Esophagus muscularis mucosa (tissue), 4 donors: ENCODE results near the gene CCDC24.

ENCODE experiments used
- EP300 ChIP-seq: sonication (generic); formaldehyde crosslinking; IDR thresholded peaks from one replicate; pipeline ENCODE4 v1.6.1; 2017; ENCODE audit warnings: antibody characterized with exemption
- POLR2A ChIP-seq: fragments of 450-650 bp; IDR thresholded peaks from one replicate; pipeline ENCODE4 v1.6.1; 2017; ENCODE audit warnings: antibody characterized with exemption, moderate library complexity, mild to moderate bottlenecking, low read depth
- TF ChIP-seq, protein P1 (sequence below), 3 experiments: fragments of 200-600 bp in 2 of 3; fragments of 450-650 bp in 1 of 3; sonication (generic) in 2 of 3; IDR thresholded peaks; one replicate each; pipeline ENCODE4 v1.5.1; 2017 to 2019; ENCODE audit warnings: antibody characterized with exemption in 3 of 3, mild to moderate bottlenecking in 2 of 3, moderate library complexity in 1 of 3

DNA sequence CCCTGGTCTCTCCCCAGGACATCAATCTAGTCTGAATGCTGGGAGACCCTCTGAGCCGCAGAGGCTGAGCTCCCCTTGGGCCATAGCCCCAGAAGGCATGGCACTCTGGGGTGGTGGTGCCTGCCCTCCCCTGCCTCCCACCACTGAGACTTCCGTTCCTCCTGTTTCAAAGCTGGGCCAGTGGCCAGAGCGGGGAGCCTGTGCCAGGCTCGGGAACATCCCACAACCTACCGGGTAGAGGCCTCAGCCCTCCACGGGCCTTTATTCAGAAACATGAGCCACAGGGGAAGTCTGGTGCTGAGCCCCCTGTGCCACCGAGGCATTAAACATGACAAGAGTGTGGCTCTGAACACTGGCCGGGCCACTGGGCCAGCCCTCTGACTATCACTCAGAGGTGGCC, 8.1 kb downstream of the CCDC24 start:
- TF ChIP-seq POLR2A = no peak
- TF ChIP-seq EP300 = no peak
- TF ChIP-seq, protein P1, sequence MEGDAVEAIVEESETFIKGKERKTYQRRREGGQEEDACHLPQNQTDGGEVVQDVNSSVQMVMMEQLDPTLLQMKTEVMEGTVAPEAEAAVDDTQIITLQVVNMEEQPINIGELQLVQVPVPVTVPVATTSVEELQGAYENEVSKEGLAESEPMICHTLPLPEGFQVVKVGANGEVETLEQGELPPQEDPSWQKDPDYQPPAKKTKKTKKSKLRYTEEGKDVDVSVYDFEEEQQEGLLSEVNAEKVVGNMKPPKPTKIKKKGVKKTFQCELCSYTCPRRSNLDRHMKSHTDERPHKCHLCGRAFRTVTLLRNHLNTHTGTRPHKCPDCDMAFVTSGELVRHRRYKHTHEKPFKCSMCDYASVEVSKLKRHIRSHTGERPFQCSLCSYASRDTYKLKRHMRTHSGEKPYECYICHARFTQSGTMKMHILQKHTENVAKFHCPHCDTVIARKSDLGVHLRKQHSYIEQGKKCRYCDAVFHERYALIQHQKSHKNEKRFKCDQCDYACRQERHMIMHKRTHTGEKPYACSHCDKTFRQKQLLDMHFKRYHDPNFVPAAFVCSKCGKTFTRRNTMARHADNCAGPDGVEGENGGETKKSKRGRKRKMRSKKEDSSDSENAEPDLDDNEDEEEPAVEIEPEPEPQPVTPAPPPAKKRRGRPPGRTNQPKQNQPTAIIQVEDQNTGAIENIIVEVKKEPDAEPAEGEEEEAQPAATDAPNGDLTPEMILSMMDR (IDR thresholded peaks at IDR 0.05) = no peak
